NCI-H774 (cell line): ENCODE results near the gene RTP4.

ENCODE experiments used
- DNase-seq: peaks from one replicate; lab custom pipeline; 2025; lab: John Stamatoyannopoulos, UW

The RTP4 gene

GRCh38 chr3:187370051-187370450, 1.9 kb downstream of the RTP4 start:
- DNase-seq: no peak

- no peak for DNase-seq
Observed at GRCh38 chr3:187375581-187375980, 7.4 kb downstream of the RTP4 start.

DNA sequence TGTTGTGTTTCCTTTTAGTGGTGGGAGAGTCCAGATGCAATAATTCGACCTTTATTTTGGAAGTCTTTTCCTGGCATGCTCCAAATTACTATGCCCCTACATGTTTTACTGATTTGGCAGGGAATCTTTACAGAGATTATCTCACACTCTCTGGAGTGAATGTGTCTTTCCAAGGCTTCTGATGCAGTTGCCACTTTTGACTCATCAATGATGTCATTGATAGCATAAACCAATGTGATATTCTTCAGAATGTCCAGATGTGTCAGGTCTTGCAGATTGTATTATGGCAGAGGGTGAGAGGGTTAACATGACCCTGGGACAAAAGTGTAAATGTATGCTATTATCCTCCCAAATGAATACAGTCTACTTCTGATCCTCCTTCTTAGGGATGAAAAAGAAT, 9.7 kb downstream of the RTP4 start:
- DNase-seq: no peak

DNA sequence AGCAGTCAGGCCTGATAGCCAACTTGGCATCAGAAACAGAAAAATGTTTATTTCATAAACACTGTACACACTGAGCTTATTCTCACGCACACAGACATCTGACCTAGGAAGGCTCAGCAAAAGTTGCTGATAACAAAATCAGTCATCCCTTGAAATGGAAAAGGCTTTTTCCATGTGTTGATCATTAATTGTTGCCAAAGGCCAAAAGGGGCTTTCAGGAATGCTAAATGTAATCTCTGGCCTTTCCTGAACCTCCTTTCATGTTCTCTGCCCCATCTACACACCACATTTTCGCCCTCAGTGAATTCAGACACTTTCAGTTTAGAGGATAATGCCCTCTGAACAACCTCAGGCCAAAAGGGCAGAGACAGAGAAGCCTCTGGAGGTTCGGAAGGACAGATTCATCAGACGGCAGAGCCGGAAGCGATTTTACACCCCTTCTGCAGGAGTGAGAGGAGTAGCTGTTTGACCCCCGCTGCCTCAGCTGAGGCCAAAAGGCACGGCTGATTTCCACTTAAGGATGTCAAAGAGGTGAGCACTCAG, 14.5 kb downstream of the RTP4 start:
- no peak for DNase-seq

GRCh38 chr3:187383246-187383645, 15.1 kb downstream of the RTP4 start:
- no peak for DNase-seq

DNA sequence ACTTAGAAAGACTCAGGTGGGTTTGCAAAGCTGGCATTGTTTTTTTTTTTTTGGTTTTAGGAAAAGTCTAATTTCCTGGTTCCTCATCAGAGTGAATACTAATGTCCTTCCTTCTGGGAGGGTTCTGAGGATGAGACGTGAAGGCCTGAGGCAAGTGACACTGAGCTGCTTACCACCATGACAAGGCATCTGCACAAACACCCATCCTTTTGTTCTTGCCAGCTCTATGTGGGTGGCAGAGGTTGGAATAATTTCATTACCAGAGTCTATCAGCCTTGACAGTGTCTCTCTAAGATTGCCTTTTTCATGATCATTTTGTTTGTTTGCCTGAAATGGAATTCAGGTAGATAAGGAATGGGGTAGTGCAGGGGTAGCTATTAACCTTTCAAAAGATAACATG, 17.1 kb downstream of the RTP4 start:
- DNase-seq: no peak

DNA sequence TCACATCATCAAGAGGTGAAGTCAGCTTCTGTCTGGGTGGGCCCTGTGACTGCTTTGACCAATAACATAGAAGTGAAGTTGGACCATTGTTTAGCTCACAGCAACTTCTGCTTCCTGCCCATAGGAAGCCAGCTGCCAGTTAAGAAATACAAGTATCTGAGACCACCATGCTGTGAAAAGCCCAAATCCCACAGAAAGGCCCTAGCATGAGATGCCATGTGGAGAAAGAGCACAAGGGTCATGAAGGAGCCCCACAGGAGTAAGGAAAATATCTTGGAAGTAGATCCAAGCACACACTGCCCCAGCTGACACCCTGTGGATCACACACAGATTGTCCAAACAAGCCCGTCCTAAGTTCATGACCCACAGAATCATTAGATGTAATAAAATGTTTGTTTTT, 28.5 kb downstream of the RTP4 start:
- no peak for DNase-seq

DNA sequence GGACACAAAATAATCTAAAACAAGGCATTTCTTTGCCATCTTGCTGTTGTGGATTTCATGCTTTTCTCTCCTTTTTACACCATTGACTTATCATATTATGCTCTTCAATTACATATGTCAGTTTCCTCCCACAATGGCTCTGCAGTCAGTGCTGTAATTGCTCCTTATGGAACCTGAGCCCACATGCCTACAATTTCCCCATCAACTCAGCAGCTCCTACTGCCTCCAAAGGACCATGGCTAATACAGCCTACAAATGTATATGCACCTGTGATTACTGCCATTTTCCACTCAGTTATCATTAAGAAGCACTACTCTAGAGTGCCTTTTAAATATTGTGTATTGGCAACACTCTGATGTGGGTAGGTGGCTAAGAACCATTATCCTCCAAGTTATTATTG, 30.8 kb downstream of the RTP4 start:
- DNase-seq: no peak

DNA sequence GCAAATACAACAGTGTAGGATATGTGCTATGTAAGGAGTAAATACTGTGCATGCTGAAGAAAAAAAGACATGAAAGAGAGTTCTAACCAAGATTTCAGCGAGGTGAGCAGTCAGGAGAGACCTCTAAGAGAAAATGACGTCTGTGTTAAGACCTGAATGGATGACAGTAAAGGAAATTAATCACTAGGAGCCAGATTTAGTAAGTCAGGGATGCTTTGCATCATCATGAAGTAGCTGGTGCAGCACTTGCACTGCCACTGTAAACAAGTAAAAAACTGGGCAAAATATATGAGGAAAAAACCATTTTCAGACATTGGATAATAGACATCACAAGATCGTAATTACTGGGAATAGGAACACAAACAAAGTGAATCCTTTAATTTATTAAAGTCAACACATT, 32.6 kb downstream of the RTP4 start:
- no peak for DNase-seq

- no peak for DNase-seq
Observed at GRCh38 chr3:187401856-187402255, 33.7 kb downstream of the RTP4 start.

GRCh38 chr3:187403768-187404288, 35.6 kb downstream of the RTP4 start:
- no peak for DNase-seq

DNA sequence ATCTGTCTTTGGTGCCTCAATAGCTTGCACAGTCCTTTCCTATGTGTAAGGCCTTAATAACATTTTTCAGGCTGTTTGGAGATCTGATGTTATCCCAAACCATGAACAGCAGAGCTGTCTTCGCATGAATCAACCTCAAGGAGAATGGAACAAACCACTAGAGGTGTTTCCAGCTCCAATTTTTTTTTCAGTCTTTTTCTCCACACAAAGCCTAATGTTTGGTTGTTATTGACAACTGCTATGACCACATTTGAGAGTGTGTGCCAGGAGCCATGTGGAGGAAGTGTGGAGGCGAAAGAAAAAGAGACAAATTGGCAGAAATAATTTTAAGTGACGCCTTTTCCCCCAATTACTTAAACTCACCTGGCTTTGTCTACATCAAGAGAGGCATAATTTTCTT, 38.7 kb downstream of the RTP4 start:
- no peak for DNase-seq

GRCh38 chr3:187411991-187412781, 44.0 kb downstream of the RTP4 start:
- peak; percentile 66 for DNase-seq
